HG03135 (cell line): ENCODE results near the gene KLHL6.
A peak's percentile ranks its signal among the peaks of the same experiment; 100 is the strongest.

Source experiments
- ATAC-seq: cut with Tn5 transposase; IDR thresholded peaks from one replicate; pipeline ENCODE4 v1.9.1; 2021; ENCODE audit warnings: mild to moderate bottlenecking, moderate library complexity; ENCODE audit not compliant: unreplicated experiment

The KLHL6 gene

DNA sequence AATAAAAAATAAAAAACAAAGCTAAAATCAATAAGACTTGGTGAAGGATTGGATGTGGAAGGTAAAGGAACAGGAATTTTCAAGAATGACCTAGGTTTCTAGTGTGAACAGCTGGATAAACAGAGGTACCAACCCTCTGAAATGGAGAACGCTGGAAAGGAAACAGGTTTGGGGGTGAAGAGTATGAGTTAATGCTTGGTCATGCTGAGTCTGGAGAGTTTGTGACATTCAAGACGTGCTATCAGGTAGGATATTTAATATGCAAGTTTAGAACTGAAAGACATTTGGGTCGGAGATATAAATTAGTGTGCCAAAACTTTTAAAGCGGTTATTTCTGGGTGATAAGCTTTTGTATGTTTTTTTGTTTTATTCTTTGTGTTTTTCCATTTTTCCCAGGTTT, 11.4 kb upstream of the KLHL6 start:
- ATAC-seq = no peak

- no peak for ATAC-seq
Measured at GRCh38 chr3:183564046-183564445, 8.5 kb upstream of the KLHL6 start.

DNA sequence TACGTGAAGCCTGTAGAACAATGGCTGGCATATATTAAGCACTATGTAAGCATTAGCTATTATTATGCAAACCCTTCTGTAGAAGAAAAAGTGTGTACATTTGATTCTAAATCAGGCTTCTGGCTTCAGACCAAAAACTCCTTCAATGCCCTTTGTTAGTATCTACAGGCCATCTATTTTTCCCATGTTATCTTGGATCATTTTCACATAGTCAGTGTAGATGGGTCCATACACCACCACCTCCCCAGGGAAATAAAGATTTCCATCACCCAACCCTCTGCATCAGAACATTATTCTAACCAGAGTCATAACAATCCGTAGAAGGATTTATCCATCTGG, 8.0 kb upstream of the KLHL6 start:
- ATAC-seq = no peak

DNA sequence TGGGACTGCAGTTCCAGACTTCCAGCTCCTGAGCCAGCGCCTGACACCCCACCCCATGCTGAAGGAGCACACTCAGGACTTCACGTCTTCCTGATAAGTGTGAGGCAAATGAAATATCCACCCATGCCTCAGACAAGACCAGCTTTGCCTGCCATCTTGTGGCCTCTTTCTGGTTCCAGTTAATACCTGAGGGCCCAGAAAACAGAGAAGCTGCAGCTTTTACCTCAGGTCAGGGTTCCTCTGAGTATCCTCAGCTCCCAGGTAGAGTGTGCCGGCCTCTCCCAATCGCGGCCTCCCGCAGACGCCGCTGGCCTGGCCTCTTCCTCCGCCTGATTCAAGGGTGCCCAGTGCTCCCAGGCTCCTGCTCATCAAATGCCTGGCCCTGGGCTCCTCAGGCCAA, 5.1 kb upstream of the KLHL6 start:
- no peak for ATAC-seq

DNA sequence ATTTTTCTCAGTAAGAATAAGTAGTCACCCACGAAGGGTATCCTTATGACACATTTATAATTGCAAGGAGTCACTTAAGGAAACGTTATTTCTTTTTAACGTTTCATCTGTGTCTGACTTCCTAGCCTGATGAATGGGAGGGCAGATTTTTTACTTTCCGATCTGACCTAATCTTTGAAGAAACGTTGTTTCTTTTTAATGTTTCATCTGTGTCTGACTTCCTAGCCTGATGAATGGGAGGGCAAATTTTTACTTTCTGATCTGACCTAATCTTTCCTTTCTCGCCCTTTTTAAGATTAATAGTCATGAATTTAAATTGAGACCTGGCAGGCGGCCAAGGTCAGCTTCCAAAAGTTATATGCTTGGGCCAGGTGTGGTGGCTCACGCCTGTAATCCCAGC, 3.0 kb upstream of the KLHL6 start:
- ATAC-seq = no peak

- no peak for ATAC-seq
Measured at GRCh38 chr3:183556722-183557121, 1.2 kb upstream of the KLHL6 start.

DNA sequence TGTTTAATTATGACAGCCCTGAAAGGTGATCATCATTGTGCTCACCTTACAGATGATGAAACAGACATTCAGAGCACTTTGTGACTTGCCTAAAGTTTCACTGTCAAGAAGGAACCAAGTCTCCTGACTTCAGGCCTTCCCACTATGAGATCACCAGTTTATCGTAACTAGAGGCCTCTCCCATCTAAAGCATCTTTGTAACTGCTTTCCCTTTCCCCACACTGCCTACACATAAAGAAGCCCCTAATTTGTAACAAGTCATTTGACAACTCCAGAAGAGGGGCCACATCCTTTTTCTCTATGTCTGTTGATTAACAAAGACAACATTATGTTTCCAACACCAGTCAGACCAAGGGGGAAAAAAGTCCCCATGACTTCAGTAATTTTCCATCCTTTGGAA, 1.1 kb downstream of the KLHL6 start:
- no peak for ATAC-seq

GRCh38 chr3:183553334-183554026, 2.0 kb downstream of the KLHL6 start:
- ATAC-seq = no peak

- no peak for ATAC-seq
Measured at GRCh38 chr3:183551930-183552329, 3.6 kb downstream of the KLHL6 start.

GRCh38 chr3:183548262-183548769, 7.2 kb downstream of the KLHL6 start:
- ATAC-seq = no peak

GRCh38 chr3:183546625-183547024, 8.9 kb downstream of the KLHL6 start:
- ATAC-seq = no peak

- ATAC-seq = no peak
Measured at GRCh38 chr3:183545708-183546107, 9.8 kb downstream of the KLHL6 start.

DNA sequence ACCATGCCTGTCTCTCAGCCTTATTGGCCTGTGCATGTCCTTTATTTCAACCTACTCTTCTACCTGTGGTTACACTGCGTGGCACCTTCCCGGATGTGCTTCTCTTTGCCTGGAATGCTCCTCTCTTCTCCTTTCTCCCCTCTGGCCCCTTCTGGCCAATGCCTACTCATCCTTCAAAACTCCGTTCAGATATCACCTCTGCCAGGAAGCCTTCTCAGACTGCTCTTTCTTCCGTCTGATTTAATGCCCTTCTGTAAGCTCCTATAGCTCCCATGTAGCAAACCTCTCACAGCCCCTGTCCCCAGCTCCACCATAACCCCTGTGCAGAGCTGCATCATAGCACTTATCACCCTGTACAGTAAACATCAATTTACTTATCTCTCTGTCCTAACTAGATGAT, 13.2 kb downstream of the KLHL6 start:
- no peak for ATAC-seq

GRCh38 chr3:183541738-183542137, 13.8 kb downstream of the KLHL6 start:
- ATAC-seq = no peak

DNA sequence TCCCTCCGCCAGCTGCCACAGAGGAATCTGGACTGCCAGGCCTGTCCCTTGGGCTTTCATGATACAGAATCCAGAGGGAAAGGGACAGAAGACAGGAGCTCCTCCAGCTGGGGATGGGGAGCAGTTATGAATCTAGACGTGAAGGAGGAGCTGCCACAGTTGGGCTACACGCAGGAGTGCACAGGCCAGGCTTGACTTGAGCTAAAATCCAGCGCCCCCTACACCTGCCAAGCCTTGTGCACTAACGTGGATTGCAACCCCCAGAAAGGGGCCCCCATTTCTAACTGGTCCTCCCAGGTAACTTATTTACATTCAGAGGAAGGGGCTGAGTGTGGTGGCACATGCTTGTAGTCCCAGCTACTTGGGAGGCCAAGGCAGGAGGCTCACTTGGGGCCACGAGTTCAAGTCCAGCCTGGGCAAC, 14.3 kb downstream of the KLHL6 start:
- ATAC-seq = no peak

DNA sequence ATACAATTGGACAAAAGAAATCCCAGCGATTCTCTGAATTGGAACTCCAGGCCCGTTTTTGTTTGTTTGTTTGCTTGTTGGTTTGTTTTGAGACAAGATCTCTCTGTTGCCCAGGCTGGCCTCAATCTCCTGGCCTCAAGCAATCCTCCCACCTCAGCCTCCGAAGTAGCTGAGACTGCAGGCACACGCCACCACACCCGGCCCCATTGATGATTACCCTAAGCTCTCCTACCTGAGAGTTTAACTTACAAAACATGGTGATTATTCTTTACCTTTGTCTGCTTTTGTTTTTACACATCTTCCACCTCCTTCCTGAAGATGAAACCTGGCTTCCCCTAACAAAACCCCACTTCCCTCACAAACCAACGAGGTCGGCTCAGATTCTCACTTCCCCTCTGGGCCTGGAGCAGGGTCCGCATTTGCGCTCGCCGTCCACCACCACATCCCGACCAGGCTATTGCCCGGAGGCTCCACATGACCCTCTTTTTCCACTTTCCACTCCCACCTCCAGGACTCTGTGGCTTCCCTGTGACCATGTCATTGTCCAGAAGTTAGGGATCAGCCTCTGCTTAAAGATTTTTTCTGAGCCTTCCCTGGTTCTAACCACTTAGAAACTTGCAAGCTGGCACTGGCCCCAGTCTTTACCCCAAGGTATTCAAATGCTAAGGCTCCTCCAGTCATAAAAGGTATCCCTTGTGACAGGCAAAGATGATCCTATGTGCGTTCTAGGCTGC, 14.8 kb downstream of the KLHL6 start:
- no peak for ATAC-seq

DNA sequence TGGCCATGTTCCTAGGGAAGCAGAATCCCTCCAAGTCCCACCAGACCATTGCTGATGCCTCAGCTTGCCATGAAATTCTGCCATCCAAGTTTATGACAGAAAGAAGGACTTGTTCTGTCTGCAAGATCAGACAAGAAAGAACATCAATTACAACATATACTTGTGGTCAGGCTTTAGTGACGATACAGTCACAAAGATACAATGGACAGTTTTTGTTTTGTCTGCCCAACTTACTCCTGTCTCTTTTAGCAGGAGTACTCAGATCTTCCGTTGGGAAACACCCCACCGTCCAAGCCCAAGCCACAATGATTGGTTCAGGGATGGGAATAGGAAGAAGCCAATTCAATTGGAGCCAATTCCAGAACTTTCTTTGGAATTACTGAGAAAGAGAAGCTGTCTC, 15.7 kb downstream of the KLHL6 start:
- ATAC-seq = no peak

- no peak for ATAC-seq
Measured at GRCh38 chr3:183538486-183538885, 17.0 kb downstream of the KLHL6 start.

DNA sequence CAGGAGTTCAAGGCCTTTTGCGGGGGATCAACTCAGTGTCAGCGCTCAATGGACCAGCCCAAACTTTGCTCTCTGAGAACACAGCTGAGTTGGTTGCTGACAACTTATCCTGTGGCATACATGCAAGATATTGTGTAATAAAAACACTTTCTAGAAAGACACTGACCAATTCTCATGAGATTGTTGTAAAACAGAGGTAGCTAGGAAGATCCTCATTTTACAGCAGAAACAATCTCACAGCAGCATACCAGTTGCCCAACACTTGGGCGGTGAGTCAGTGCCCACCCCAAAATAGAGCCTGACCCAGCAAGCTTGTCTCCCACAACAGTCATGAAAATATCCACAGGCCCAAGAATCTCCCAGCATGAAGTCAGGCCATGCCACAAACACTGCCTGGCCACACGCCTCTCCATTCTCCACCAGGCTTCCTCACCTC, 18.2 kb downstream of the KLHL6 start:
- ATAC-seq = no peak

DNA sequence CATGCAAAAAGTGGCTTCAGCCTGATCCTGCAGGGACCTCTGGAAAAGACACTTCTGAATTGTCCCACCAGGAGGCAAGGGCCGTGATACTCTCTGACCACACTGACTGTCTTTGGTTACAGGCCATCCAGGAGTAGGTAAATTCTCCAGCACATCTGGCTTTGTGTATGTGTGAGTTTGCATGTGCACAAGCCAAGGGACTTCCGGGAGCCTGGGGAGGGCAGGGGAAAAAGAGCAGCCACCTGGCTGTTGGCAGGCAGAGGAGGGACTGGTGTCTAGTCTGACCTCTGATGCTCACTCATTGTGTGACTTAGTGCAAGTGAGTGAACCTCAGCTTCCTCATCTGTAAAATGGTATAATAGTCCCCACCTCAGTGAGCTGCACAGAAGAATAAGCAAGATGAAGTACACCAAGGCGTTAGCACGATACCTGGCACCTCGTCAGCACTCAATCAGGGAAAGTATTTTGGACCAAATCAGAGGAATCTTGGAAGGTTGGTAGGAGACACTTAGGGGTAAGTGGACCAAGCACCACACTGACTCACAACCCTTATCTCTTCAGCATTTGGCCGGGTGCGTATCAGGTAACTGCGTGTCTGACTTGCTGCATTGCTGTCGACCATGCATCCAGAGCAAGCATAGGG, 19.1 kb downstream of the KLHL6 start:
- peak; percentile 46 for ATAC-seq

DNA sequence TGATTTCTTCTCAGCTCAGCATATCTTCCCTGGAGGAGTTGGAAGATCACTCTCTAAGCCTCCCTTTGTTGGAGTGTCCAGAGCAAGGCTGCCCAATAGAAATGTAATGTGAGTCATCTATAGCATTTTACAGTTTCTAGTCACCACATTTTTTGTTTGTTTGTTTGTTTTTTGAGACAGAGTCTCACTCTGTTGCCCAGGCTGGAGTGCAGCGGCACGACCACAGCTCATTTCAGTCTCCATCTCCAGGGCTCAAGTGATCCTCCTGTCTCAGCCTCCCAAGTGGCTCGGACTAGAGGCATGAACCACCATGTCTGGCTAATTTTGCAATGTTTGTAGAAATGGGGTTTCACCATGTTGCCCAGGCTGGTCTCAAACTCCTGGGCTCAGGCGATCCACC, 21.3 kb downstream of the KLHL6 start:
- no peak for ATAC-seq
